Glutamatergic neuron (in vitro differentiated cells): ENCODE results near the gene THADA. TPM values are rescaled to one million over a fixed set of nuclear protein-coding genes. Genes with fewer than 3 reads are reported as not detected.

Experiments used
- DNase-seq: peaks from one replicate; pipeline ENCODE4 v3.0.0; 2022
- H3K27ac Mint-ChIP-seq: one replicate; pipeline ENCODE4 v1.8.0; 2020; ENCODE audit warnings: mild to moderate bottlenecking, mixed read lengths, inconsistent platforms; ENCODE audit not compliant: unreplicated experiment
- H3K27me3 Mint-ChIP-seq: one replicate; pipeline ENCODE4 v1.8.0; 2020; ENCODE audit warnings: mild to moderate bottlenecking, moderate library complexity, mixed read lengths, inconsistent platforms; ENCODE audit not compliant: unreplicated experiment
- H3K36me3 Mint-ChIP-seq: one replicate; pipeline ENCODE4 v1.8.0; 2020; ENCODE audit warnings: mild to moderate bottlenecking, mixed read lengths, inconsistent platforms; ENCODE audit not compliant: unreplicated experiment
- H3K4me1 Mint-ChIP-seq: one replicate; pipeline ENCODE4 v1.8.0; 2020; ENCODE audit warnings: mild to moderate bottlenecking, low read depth, mixed read lengths, inconsistent platforms; ENCODE audit not compliant: unreplicated experiment
- H3K4me3 Mint-ChIP-seq: one replicate; pipeline ENCODE4 v1.8.0; 2020; ENCODE audit warnings: mild to moderate bottlenecking, mixed read lengths, inconsistent platforms; ENCODE audit not compliant: unreplicated experiment
- H3K9me3 Mint-ChIP-seq: one replicate; pipeline ENCODE4 v1.8.0; 2020; ENCODE audit warnings: mild to moderate bottlenecking, moderate library complexity, mixed read lengths, inconsistent platforms; ENCODE audit not compliant: unreplicated experiment
- CTCF ChIP-seq: fragments of 200-600 bp; sonication (generic); IDR thresholded peaks from one replicate; pipeline ENCODE4 v1.5.0; 2021; ENCODE audit not compliant: partially characterized antibody, unreplicated experiment
- total RNA-seq: library from RNA; stranded (reverse); fragmentation: NEBNext Ultra II Directional; extraction: Animal tissue kit (Norgen Biotek cat#: 25700); gene quantifications from one replicate; pipeline ENCODE4 v1.2.1, GENCODE V29; 2021; ENCODE audit not compliant: unreplicated experiment

Gene THADA
- total RNA-seq, 1 donor from 2014 or later, result 15.0 TPM

- Mint-ChIP-seq H3K9me3 (no peaks in the 10 kb centered on the region), H3K4me1 (no peaks in the 10 kb centered on the region), H3K27me3 (no peaks in the 10 kb centered on the region), H3K36me3 (no peaks in the 10 kb centered on the region), H3K4me3 (no peak overlapping the region), H3K27ac (no peak overlapping the region)
- no peak for DNase-seq
- no peak for TF ChIP-seq CTCF
These were observed 181.2 kb downstream of the THADA start for GRCh38 chr2:43414586-43415135.

GRCh38 chr2:43414033-43414432, 181.8 kb downstream of the THADA start:
- Mint-ChIP-seq H3K27me3 (no peaks in the 10 kb centered on the region), H3K4me3 (no peak overlapping the region), H3K27ac (no peak overlapping the region), H3K36me3 (no peaks in the 10 kb centered on the region), H3K9me3 (no peaks in the 10 kb centered on the region), H3K4me1 (no peaks in the 10 kb centered on the region)
- no peak for TF ChIP-seq CTCF
- DNase-seq, result no peak

GRCh38 chr2:43412114-43412753, 183.6 kb downstream of the THADA start:
- TF ChIP-seq CTCF, result no peak
- Mint-ChIP-seq H3K27ac (no peak overlapping the region), H3K27me3 (no peaks in the 10 kb centered on the region), H3K9me3 (no peaks in the 10 kb centered on the region), H3K4me3 (no peak overlapping the region), H3K4me1 (no peaks in the 10 kb centered on the region), H3K36me3 (no peaks in the 10 kb centered on the region)
- no peak for DNase-seq

- Mint-ChIP-seq H3K27ac (no peak overlapping the region), H3K27me3 (no peaks in the 10 kb centered on the region), H3K4me1 (peaks cover 4% of the 10 kb centered on the region), H3K4me3 (no peak overlapping the region), H3K9me3 (no peaks in the 10 kb centered on the region), H3K36me3 (no peaks in the 10 kb centered on the region)
- TF ChIP-seq CTCF, result no peak
- DNase-seq, result no peak
These were observed 185.7 kb downstream of the THADA start for GRCh38 chr2:43410055-43410604.
